ENCODE measurements around the gene TMEM18. TPM values are rescaled to one million over a fixed set of nuclear protein-coding genes. Genes with fewer than 3 reads are reported as not detected.

Gene TMEM18
- total and polyA plus RNA-seq, 8 donors: 11.9 to 20.3 (median 15.1) TPM

- intact Hi-C loops (cut with DNase I): no loop called here
- TF ChIP-seq, protein P1, sequence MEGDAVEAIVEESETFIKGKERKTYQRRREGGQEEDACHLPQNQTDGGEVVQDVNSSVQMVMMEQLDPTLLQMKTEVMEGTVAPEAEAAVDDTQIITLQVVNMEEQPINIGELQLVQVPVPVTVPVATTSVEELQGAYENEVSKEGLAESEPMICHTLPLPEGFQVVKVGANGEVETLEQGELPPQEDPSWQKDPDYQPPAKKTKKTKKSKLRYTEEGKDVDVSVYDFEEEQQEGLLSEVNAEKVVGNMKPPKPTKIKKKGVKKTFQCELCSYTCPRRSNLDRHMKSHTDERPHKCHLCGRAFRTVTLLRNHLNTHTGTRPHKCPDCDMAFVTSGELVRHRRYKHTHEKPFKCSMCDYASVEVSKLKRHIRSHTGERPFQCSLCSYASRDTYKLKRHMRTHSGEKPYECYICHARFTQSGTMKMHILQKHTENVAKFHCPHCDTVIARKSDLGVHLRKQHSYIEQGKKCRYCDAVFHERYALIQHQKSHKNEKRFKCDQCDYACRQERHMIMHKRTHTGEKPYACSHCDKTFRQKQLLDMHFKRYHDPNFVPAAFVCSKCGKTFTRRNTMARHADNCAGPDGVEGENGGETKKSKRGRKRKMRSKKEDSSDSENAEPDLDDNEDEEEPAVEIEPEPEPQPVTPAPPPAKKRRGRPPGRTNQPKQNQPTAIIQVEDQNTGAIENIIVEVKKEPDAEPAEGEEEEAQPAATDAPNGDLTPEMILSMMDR (IDR thresholded peaks at IDR 0.05): no peak
- H3K27ac ChIP-seq: no peak overlapping the region
- no peaks in the 10 kb centered on the region for H3K36me3 ChIP-seq
- H3K27me3 ChIP-seq: no peaks in the 10 kb centered on the region
- WGBS, 2 donors: 78 to 86% methylated on average over 14 of the region's 14 CpGs
- no peaks in the 10 kb centered on the region for H3K9me3 ChIP-seq
- ATAC-seq (peak; percentile 37 to 83 (median 72)), DNase-seq (peak in 4 of 6 donors; percentile 31 to 62 (median 50)), FAIRE-seq (no peak)
- H3K4me1 ChIP-seq: peaks cover 0 to 9% (median 4%) of the 10 kb centered on the region in 3 donors
- H3K4me3 ChIP-seq: no peak overlapping the region
These were observed 25.2 kb downstream of the TMEM18 start for GRCh38 chr2:651951-652373.

DNA sequence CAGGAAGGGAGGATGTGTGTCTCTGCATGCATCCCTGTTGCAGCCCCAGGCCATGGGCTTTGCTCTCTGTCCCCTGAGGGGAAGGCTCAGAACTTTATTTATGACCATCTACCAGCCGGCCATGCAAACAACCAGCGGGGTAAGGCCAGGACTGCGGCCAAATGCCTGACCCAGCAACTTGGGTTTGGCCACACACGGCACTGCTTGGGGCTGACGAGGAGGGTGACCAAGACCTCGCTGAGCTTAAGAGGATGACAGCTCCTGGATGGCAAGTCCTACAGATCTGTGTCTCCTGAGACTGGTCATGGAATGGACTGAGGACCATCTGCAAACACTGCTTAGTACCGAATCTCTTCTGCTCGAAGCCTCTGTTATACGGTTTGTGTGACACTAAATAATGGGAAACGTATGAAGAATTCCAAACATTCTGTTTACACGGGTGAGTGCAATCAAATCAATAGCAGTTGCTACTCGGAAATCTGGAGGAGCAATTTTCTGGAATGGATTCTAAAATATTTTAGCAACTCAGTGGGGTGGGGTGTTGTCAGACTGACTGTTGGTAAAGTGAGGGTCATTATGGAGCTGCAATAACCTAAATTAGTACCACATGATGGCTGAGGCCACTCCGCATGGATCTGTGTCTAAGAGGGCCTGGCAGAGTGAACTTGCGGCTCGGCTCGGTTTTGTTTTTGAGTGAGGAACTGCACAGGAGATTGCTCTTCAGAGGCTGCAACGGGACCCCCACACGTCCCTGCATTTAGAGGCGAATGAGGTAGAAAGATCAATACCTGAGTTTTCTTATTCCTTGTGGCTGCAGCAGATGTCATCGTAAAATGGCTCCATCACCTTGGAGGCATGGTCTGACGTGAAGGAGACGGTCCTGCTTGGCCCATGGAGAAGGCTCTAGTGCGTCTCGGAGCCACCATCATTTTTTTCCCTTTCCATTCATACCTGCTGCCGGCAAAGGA is 26.6 kb downstream of the TMEM18 start:
- TF ChIP-seq, protein P1 (IDR thresholded peaks at IDR 0.05): no peak
- DNase-seq: peak in 1 of 6 donors; percentile 7
- intact Hi-C loops (cut with DNase I): no loop called here
- H3K27ac ChIP-seq: no peak overlapping the region
- no peak for FAIRE-seq
- peak in 2 of 4 donors; percentile 30 to 57 for ATAC-seq
- no peaks in the 10 kb centered on the region for H3K36me3 ChIP-seq
- no peak overlapping the region for H3K4me3 ChIP-seq
- H3K9me3 ChIP-seq: no peaks in the 10 kb centered on the region
- peaks cover 0 to 9% (median 4%) of the 10 kb centered on the region in 3 donors for H3K4me1 ChIP-seq
- WGBS, 2 donors: 66 to 74% methylated on average over 25 of the region's 25 CpGs
- no peaks in the 10 kb centered on the region for H3K27me3 ChIP-seq

GRCh38 chr2:649426-650342 is 27.5 kb downstream of the TMEM18 start:
- DNase-seq: peak in 1 of 6 donors; percentile 10

GRCh38 chr2:648476-649424 is 28.5 kb downstream of the TMEM18 start:
- DNase-seq (peak in 2 of 6 donors; percentile 6 to 57), FAIRE-seq (no peak), ATAC-seq (no peak)
- Histone ChIP-seq H3K4me3 (no peak overlapping the region), H3K9me3 (no peaks in the 10 kb centered on the region), H3K36me3 (no peaks in the 10 kb centered on the region), H3K4me1 (peaks cover 0 to 9% (median 4%) of the 10 kb centered on the region in 3 donors), H3K27ac (no peak overlapping the region), H3K27me3 (no peaks in the 10 kb centered on the region)
- TF ChIP-seq, protein P1 (IDR thresholded peaks at IDR 0.05): no peak
- intact Hi-C loops (cut with DNase I): no loop called here
- WGBS, 2 donors: 85 to 91% methylated on average over 26 of the region's 26 CpGs

More at GRCh38 chr2:649426-650342, 27.5 kb downstream of the TMEM18 start:
- FAIRE-seq (no peak), ATAC-seq (no peak)
- Histone ChIP-seq H3K4me1 (peaks cover 0 to 9% (median 4%) of the 10 kb centered on the region in 3 donors), H3K27me3 (no peaks in the 10 kb centered on the region), H3K27ac (no peak overlapping the region), H3K4me3 (no peak overlapping the region), H3K9me3 (no peaks in the 10 kb centered on the region), H3K36me3 (no peaks in the 10 kb centered on the region)
- intact Hi-C loops (cut with DNase I): no loop called here
- WGBS, 2 donors: 86 to 87% methylated on average over 20 of the region's 20 CpGs
- TF ChIP-seq, protein P1 (IDR thresholded peaks at IDR 0.05): no peak
